GM19025 (cell line): ENCODE data around the gene MUCL1.

ENCODE experiments used
- ATAC-seq: cut with Tn5 transposase; IDR thresholded peaks from one replicate; pipeline ENCODE4 v1.9.1; 2021; ENCODE audit warnings: mild to moderate bottlenecking, low read depth, moderate library complexity; ENCODE audit not compliant: unreplicated experiment

Gene MUCL1

GRCh38 chr12:54890339-54890738 lies 36.0 kb downstream of the MUCL1 start:
- ATAC-seq, result no peak

- ATAC-seq, result no peak
These were observed 37.6 kb downstream of the MUCL1 start for GRCh38 chr12:54891717-54892478.
